PC-9 (cell line): ENCODE data around the gene F12. TPM values are rescaled to one million over a fixed set of nuclear protein-coding genes. Genes with fewer than 3 reads are reported as not detected.

Experiments
- BruUV-seq: library from RNA; stranded (reverse); fragments of 400-500 nt; replicated peaks from 2 replicates; lab custom pipeline; 2021; lab: Mats Ljungman, UMichigan
- CTCF ChIA-PET: fragments of 300-600 bp; sonication (Branson Sonifier 250); formaldehyde crosslinking; loops from one replicate; lab custom pipeline; 2022; ENCODE audit warnings: antibody characterized with exemption; lab: Charles Lee
- POLR2A ChIA-PET: fragments of 300-600 bp; sonication (Branson Sonifier 250); formaldehyde crosslinking; loops from one replicate; lab custom pipeline; 2022; ENCODE audit warnings: antibody characterized with exemption; ENCODE audit not compliant: unreplicated experiment; lab: Charles Lee
- DNase-seq, 2 experiments: peaks; one replicate each; pipeline versions ENCODE4 v3.0.0 to v3.0.0-alpha.2; 2015 to 2022; ENCODE audit warnings: mixed read lengths in 1 of 2
- H2AFZ ChIP-seq: fragments of 200-600 bp; sonication (generic); 2 replicates; pipeline ENCODE4 v1.8.1; 2017; ENCODE audit warnings: antibody characterized with exemption
- H3F3A ChIP-seq: fragments of 200-600 bp; sonication (generic); 2 replicates; pipeline ENCODE4 v1.8.1; 2017; ENCODE audit warnings: antibody characterized with exemption, mild to moderate bottlenecking, low read depth; ENCODE audit not compliant: insufficient read depth
- H3K27ac ChIP-seq: fragments of 200-600 bp; sonication (generic); 2 replicates; pipeline ENCODE4 v1.6.1; 2016; ENCODE audit warnings: mixed run types
- H3K27me3 ChIP-seq: fragments of 200-600 bp; sonication (generic); 2 replicates; pipeline ENCODE4 v1.6.1; 2016; ENCODE audit warnings: low read depth, mixed run types; ENCODE audit not compliant: insufficient read depth
- H3K36me3 ChIP-seq: fragments of 200-600 bp; sonication (generic); 2 replicates; pipeline ENCODE4 v1.6.1; 2016; ENCODE audit warnings: low read depth, mixed run types
- H3K4me1 ChIP-seq: fragments of 200-600 bp; sonication (generic); replicated peaks from 2 replicates; pipeline ENCODE4 v1.6.1; 2016; ENCODE audit warnings: mixed run types; ENCODE audit not compliant: insufficient read depth
- H3K4me2 ChIP-seq: fragments of 200-600 bp; sonication (generic); 2 replicates; pipeline ENCODE4 v1.6.1; 2017; ENCODE audit warnings: mixed run types
- H3K4me3 ChIP-seq: fragments of 200-600 bp; sonication (generic); 2 replicates; pipeline ENCODE4 v1.6.1; 2016; ENCODE audit warnings: mixed run types
- H3K79me2 ChIP-seq: fragments of 200-600 bp; sonication (generic); 2 replicates; pipeline ENCODE4 v1.6.1; 2017; ENCODE audit warnings: low read depth, mixed run types
- H3K9me2 ChIP-seq: fragments of 200-600 bp; sonication (generic); 2 replicates; pipeline ENCODE4 v1.8.1; 2017; ENCODE audit warnings: mild to moderate bottlenecking; ENCODE audit not compliant: insufficient read depth
- H3K9me3 ChIP-seq: fragments of 200-600 bp; sonication (generic); 2 replicates; pipeline ENCODE4 v1.8.1; 2016; ENCODE audit warnings: low read depth; ENCODE audit not compliant: insufficient read depth
- H4K20me1 ChIP-seq: fragments of 200-600 bp; sonication (generic); 2 replicates; pipeline ENCODE4 v1.8.1; 2017; ENCODE audit not compliant: insufficient read depth
- EZH2 ChIP-seq: fragments of 200-600 bp; sonication (generic); IDR thresholded peaks from 2 replicates; pipeline ENCODE4 v1.8.0; 2017; ENCODE audit warnings: antibody characterized with exemption, low read depth
- intact Hi-C: fragments of 100-400 bp; cut with micrococcal nuclease; formaldehyde crosslinking; loops from one replicate; pipeline ENCODE4 v1.10.0; 2022; ENCODE audit not compliant: unreplicated experiment
- total RNA-seq: library from RNA; stranded (reverse); gene quantifications from 2 replicates; pipeline ENCODE4 v1.2.3, GENCODE V29; 2021
- TF ChIP-seq, protein P1 (sequence below): fragments of 200-600 bp; sonication (generic); conservative IDR thresholded peaks from 2 replicates; pipeline ENCODE4 v1.6.1; 2017; ENCODE audit warnings: mixed run types, antibody characterized with exemption, mild to moderate bottlenecking, moderate library complexity

Gene F12
- total RNA-seq, 1 experiment from 2014 or later = 14.5 TPM

DNA sequence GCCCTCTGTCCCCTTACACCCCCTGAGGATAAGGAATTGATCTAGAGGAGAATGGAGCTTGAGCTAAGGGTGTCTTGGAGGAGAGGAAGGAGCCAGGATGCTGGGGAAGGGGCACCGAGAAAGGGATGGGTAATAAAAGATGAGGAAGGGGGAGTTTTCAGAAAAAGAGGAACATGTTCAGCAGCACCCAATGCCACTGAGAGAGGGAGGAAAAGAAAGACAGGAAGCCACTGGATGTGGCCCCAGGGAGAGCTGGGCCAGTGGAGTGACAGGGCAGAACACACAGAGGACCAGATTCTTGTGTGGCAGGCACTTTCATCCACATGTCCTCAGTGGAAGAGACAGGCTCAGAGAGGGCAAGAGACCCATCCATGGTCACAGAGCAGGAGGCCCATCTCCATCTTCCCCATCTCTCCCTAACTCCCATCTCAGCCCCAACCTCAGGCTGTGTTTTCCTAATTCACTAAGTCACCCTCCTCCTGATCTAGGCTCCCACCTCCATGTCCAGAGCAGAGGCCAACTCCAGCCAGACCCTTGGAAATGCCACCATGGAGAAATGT, 16.1 kb downstream of the F12 start:
- H3K4me1 ChIP-seq = peaks cover 25% of the 10 kb centered on the region
- H3K4me3 ChIP-seq = no peak overlapping the region
- H3K27ac ChIP-seq = no peak overlapping the region
- intact Hi-C loops = loop anchor here (5.0 kb wide), 1 partner anchor 41 kb away; the partner anchor contains the start of gene LMAN2
- H3K27me3 ChIP-seq = no peaks in the 10 kb centered on the region
- H3K9me2 ChIP-seq = no peaks in the 10 kb centered on the region
- TF ChIP-seq, protein P1, sequence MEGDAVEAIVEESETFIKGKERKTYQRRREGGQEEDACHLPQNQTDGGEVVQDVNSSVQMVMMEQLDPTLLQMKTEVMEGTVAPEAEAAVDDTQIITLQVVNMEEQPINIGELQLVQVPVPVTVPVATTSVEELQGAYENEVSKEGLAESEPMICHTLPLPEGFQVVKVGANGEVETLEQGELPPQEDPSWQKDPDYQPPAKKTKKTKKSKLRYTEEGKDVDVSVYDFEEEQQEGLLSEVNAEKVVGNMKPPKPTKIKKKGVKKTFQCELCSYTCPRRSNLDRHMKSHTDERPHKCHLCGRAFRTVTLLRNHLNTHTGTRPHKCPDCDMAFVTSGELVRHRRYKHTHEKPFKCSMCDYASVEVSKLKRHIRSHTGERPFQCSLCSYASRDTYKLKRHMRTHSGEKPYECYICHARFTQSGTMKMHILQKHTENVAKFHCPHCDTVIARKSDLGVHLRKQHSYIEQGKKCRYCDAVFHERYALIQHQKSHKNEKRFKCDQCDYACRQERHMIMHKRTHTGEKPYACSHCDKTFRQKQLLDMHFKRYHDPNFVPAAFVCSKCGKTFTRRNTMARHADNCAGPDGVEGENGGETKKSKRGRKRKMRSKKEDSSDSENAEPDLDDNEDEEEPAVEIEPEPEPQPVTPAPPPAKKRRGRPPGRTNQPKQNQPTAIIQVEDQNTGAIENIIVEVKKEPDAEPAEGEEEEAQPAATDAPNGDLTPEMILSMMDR = no peak
- TF ChIP-seq EZH2 = no peak
- no TSS peak for BruUV-seq
- H3K4me2 ChIP-seq = no peak overlapping the region
- CTCF ChIA-PET = interaction anchor here (1.9 kb wide), 1 partner anchor 9 kb away, joined by 5 read pairs; no protein-coding TSS in a partner anchor
- H3K36me3 ChIP-seq = no peaks in the 10 kb centered on the region
- no peaks in the 10 kb centered on the region for H3K79me2 ChIP-seq
- DNase-seq = no peak
- no peak overlapping the region for H2AFZ ChIP-seq
- H3F3A ChIP-seq = peaks cover 22% of the 10 kb centered on the region
- H3K9me3 ChIP-seq = no peaks in the 10 kb centered on the region
- no peaks in the 10 kb centered on the region for H4K20me1 ChIP-seq
- POLR2A ChIA-PET = no interaction called here

DNA sequence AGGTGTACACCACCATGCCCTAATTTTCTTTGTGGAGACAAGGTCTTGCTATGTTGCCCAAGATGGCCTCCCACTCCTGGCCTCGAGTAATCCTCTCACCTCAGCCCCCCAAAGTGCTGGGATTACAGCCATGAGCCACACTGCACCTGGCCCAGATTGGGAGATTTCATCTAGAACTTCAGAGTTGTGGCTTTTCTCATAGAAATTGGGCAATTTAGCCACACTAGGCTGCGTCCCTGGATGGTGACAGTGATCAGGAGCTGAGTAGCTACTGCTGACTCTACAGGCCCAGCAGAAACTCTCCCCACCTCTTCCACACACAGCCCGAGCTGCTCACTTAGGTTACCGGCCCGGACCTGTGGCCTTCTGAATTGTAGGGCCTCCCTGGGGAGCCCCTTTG, 16.6 kb downstream of the F12 start:
- no peak overlapping the region for H3K4me3 ChIP-seq
- CTCF ChIA-PET = interaction anchor here (1.9 kb wide), 1 partner anchor 9 kb away, joined by 5 read pairs; no protein-coding TSS in a partner anchor

More for the DNA sequence above, 16.6 kb downstream of the F12 start:
- peaks cover 31% of the 10 kb centered on the region for H3K4me1 ChIP-seq
- no peak for DNase-seq
- H3K27ac ChIP-seq = no peak overlapping the region
- BruUV-seq = no TSS peak
- no peaks in the 10 kb centered on the region for H4K20me1 ChIP-seq
- intact Hi-C loops = loop anchor here (5.0 kb wide), 1 partner anchor 40 kb away; the partner anchor contains the start of gene LMAN2
- TF ChIP-seq, protein P1 = no peak
- TF ChIP-seq EZH2 = no peak
- no peaks in the 10 kb centered on the region for H3K79me2 ChIP-seq
- POLR2A ChIA-PET = interaction anchor here (0.7 kb wide), 1 partner anchor 22 kb away, joined by 6 read pairs; no protein-coding TSS in a partner anchor
- no peaks in the 10 kb centered on the region for H3K27me3 ChIP-seq
- H3F3A ChIP-seq = peaks cover 26% of the 10 kb centered on the region
- H3K36me3 ChIP-seq = no peaks in the 10 kb centered on the region
- H3K4me2 ChIP-seq = no peak overlapping the region
- H3K9me3 ChIP-seq = no peaks in the 10 kb centered on the region
- H2AFZ ChIP-seq = no peak overlapping the region
- no peaks in the 10 kb centered on the region for H3K9me2 ChIP-seq
